Bronchus fibroblast of lung (primary cell): Measurements from ENCODE around the gene SAE1. TPM values are rescaled to one million over a fixed set of nuclear protein-coding genes. Genes with fewer than 3 reads are reported as not detected.

Source experiments
- total RNA-seq: library from RNA; depleted of rRNA; stranded (reverse); fragments of >200 nt; gene quantifications from 2 replicates; pipeline ENCODE4 v1.2.3, GENCODE V29; 2015

The SAE1 gene
- 176 and 203 TPM in 2 replicates for total RNA-seq

DNA sequence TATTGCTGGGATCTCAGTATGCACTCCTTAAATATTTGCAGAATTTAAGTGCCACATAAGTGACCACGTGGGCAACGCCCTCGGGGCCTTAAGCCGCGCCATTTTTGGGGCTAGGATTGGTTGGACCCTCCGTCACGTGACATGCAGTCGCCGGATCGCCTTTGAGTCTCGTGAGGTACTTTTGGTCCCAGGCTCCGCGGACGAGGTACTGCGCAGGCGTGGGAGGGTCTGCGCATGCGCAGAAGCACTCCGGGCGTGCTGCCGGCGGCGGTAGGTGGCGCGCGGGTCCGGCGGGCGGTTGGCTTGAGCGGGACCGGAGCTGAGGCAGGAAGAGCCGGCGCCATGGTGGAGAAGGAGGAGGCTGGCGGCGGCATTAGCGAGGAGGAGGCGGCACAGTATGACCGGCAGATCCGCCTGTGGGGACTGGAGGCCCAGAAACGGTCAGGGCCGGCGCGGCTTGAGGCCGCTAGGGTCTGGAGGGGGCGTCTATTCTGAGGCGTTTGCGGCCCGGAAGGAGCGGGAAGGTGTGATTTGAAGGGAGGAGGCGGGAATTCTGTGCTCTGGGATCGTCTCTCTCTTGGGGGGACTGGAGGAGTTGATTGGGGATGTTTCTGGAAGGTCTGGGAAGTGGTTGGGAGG lies at the start of gene SAE1:
Gene SAE1, plus strand, starts transcription at position 247 of the 639 bp plus-strand sequence. Its CDS starts 96 bp downstream, at position 343.

DNA sequence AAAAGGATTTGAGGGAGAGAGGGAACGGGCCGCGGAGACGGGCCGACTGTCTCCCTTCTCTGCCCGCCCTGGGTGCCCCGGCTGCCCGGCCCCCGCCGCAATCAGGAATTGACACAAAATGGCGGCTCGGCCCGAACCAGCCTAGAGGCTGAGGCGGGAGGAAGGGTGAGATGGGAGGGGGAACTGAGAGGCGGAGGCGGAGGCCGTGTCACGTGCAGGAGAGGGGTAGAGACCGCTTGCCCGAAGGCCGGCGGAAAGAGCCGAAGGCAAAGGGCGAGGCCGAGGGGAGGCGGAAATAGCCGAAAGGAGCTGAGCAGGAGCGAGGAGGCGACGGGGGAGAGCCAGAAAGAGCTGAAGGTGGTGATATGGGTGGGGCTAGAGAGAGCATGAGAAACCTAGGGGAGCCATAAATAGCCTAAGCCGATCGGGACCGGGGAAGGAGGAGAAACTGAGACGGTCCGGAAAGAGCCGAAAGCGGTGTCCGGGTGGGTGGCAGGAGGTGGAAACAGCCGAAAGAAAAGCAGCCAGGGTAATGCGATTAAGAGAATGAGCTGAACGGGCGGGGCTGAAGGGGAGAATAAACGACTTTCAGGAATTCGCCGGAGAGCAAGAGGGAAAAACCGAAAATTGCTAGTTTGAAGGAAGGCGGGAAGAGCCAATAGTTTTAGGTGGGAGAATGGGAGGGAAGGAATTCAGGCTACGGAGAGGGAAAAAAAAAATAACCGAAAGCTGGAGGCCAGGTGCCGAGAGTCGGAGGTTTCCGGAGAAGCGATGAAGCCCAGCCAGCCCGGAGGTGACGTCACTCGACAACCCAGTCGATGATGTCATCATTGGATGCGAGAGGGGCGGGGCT lies 17.4 kb upstream of the SAE1 start, which contains the start of gene ZC3H4:
Gene ZC3H4, minus strand, starts transcription at position 780 of the 853 bp plus-strand sequence. CDS start 1,192 bp downstream, outside the sequence.

DNA sequence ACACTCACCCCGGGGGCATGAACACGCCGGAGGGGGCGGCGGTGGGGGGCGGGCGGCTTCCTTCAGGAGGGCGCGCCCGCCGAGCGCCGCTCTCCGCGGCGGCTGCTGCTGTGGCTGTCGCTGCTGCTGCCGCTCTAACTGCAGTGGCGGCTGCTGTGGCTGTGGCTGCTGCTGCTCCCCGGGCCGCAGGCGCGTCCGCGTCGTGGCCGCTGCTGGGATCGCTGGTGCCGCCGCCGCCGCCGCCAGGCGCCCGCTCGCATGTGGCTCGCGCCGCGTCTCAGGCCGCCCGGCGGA lies 100.2 kb downstream of the SAE1 start, which contains the start of gene BBC3:
Gene BBC3, minus strand, starts transcription at position 279 of the 294 bp plus-strand sequence. CDS start 2,768 bp downstream, outside the sequence.

DNA sequence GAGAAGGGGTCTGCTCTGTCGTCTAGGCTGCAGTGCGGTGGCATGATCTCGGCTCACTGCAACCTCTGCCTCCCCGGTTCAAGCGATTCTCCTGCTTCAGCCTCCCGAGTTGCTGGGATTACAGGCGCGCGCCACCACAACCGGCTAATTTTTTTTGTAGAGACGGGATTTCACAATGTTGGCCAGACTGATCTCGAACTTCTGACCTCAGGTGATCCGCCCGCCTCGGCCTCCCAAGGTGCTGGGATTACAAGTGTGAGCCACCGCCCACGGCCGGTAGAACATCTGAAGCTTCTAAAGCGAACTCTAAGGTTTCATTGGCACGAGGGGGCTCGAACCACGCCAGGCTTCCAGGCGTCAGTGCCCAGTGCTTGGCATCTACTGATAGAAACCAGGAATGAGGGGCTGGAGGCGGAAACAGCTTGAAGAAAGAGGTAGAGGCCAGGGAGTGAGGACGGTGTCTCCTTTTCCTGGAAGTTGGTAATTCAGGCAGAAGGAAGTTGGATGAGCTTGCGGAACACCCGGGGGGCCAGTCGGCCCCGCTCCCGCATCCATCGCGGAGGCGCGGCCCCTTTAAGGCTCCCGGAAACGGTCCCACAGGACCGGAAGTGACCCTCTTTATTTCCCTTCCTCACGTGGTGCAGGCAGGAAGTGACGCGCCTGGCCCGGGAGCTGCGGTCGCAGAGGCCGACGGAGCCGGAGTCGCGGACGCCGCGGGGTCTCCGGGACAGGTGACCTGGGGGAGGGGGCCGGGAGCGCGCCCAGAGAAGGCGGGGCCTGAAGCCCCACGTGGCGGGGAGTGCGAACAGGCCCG lies 125.5 kb downstream of the SAE1 start, which contains the start of gene CCDC9:
Gene CCDC9, plus strand, starts transcription at position 647 of the 814 bp plus-strand sequence. CDS start 1,876 bp downstream, outside the sequence.

Other genes with a start within 250 kb of the SAE1 start
- gene NPAS1, start 111.0 kb upstream of the SAE1 start, total RNA-seq, result 0.15 and 0.34 TPM in 2 replicates
- gene TMEM160, start 82.2 kb upstream of the SAE1 start, total RNA-seq, result 49.4 and 58.7 TPM in 2 replicates
- gene ZC3H4, start 17.1 kb upstream of the SAE1 start, total RNA-seq, result 26.3 and 28.7 TPM in 2 replicates
- gene BBC3, start 100.4 kb downstream of the SAE1 start, total RNA-seq, result 14.7 and 16.8 TPM in 2 replicates
- 13.6 and 15.3 TPM in 2 replicates for gene CCDC9, start 125.7 kb downstream of the SAE1 start, total RNA-seq
- gene INAFM1, start 144.1 kb downstream of the SAE1 start, total RNA-seq, result 7.1 and 10.4 TPM in 2 replicates
- gene C5AR1, start 179.0 kb downstream of the SAE1 start, total RNA-seq, result 0.15 and 0.17 TPM in 2 replicates
- 0.30 TPM in 1 of 2 replicates, not detected in the other for gene C5AR2, start 201.3 kb downstream of the SAE1 start, total RNA-seq
- gene DHX34, start 218.5 kb downstream of the SAE1 start, total RNA-seq, result 12.4 and 13.7 TPM in 2 replicates